GM21381 (cell line): Measurements from ENCODE around the gene IL15.
"Not testable (repeated sequence)": the region's sequence is repeated elsewhere in the genome, so short reads cannot be mapped to it uniquely, and the experiment has no call there.

Source experiments
- ATAC-seq: cut with Tn5 transposase; IDR thresholded peaks from one replicate; pipeline ENCODE4 v1.9.1; 2021; ENCODE audit warnings: mild to moderate bottlenecking, moderate library complexity; ENCODE audit not compliant: unreplicated experiment

The IL15 gene

GRCh38 chr4:141692081-141692480 lies 55.7 kb downstream of the IL15 start:
- ATAC-seq: no peak

- no peak for ATAC-seq
Measured at GRCh38 chr4:141697116-141697515, 60.7 kb downstream of the IL15 start.

GRCh38 chr4:141702472-141703182 lies 66.2 kb downstream of the IL15 start:
- no peak for ATAC-seq

- no peak for ATAC-seq
Measured at GRCh38 chr4:141703497-141703896, 67.1 kb downstream of the IL15 start.

- ATAC-seq: peak; percentile 61
Measured at GRCh38 chr4:141705048-141705746, 68.8 kb downstream of the IL15 start.

- ATAC-seq: peak; percentile 71
Measured at GRCh38 chr4:141705747-141706377, 69.5 kb downstream of the IL15 start.

GRCh38 chr4:141706445-141706844 lies 70.1 kb downstream of the IL15 start:
- ATAC-seq: no peak

- ATAC-seq: no peak
Measured at GRCh38 chr4:141711211-141711610, 74.8 kb downstream of the IL15 start.

GRCh38 chr4:141713185-141713584 lies 76.8 kb downstream of the IL15 start:
- ATAC-seq: no peak

- ATAC-seq: no peak
Measured at GRCh38 chr4:141713771-141714445, 77.5 kb downstream of the IL15 start.

GRCh38 chr4:141719585-141719984 lies 83.2 kb downstream of the IL15 start:
- no peak for ATAC-seq

- ATAC-seq: no peak
Measured at GRCh38 chr4:141721174-141721573, 84.8 kb downstream of the IL15 start.

GRCh38 chr4:141724646-141725045 lies 88.3 kb downstream of the IL15 start:
- no peak for ATAC-seq

- ATAC-seq: no peak
Measured at GRCh38 chr4:141727420-141727819, 91.0 kb downstream of the IL15 start.

GRCh38 chr4:141730805-141731204 lies 94.4 kb downstream of the IL15 start:
- ATAC-seq: no peak

- no peak for ATAC-seq
Measured at GRCh38 chr4:141731481-141731880, 95.1 kb downstream of the IL15 start.

GRCh38 chr4:141739636-141740035 lies 103.3 kb downstream of the IL15 start:
- no peak for ATAC-seq

GRCh38 chr4:141746026-141746425 lies 109.6 kb downstream of the IL15 start:
- ATAC-seq: no peak

GRCh38 chr4:141751806-141752205 lies 115.4 kb downstream of the IL15 start:
- not testable (repeated sequence) for ATAC-seq

- no peak for ATAC-seq
Measured at GRCh38 chr4:141757287-141757686, 120.9 kb downstream of the IL15 start.

GRCh38 chr4:141759796-141760425 lies 123.5 kb downstream of the IL15 start:
- ATAC-seq: no peak
